Loucy (cell line): Measurements from ENCODE around the gene TAGLN2.

Experiments used
- H2AFZ ChIP-seq: fragments of 200-600 bp; sonication (generic); 2 replicates; pipeline ENCODE4 v1.6.0; 2016; ENCODE audit warnings: antibody characterized with exemption, mild to moderate bottlenecking, low read length, moderate library complexity
- H3F3A ChIP-seq: fragments of 200-600 bp; 2 replicates; pipeline ENCODE4 v1.6.0; 2016; ENCODE audit warnings: antibody characterized with exemption, low read depth, mild to moderate bottlenecking
- H3K27me3 ChIP-seq: fragments of 200-600 bp; sonication (generic); 2 replicates; pipeline ENCODE4 v1.6.1; 2014; ENCODE audit warnings: low read length, mild to moderate bottlenecking; ENCODE audit not compliant: insufficient read depth, poor library complexity, severe bottlenecking
- H3K36me3 ChIP-seq: fragments of 200-600 bp; sonication (generic); 2 replicates; pipeline ENCODE4 v1.6.1; 2016; ENCODE audit warnings: low read length; ENCODE audit not compliant: insufficient read depth
- H3K4me1 ChIP-seq: fragments of 200-600 bp; sonication (generic); 2 replicates; pipeline ENCODE4 v1.5.1; 2014; ENCODE audit warnings: low read length, mild to moderate bottlenecking; ENCODE audit not compliant: insufficient read depth, poor library complexity, severe bottlenecking
- H3K4me2 ChIP-seq: fragments of 200-600 bp; sonication (generic); 2 replicates; pipeline ENCODE4 v1.6.0; 2014; ENCODE audit warnings: antibody characterized with exemption, low read length, low read depth, mild to moderate bottlenecking; ENCODE audit not compliant: poor library complexity, severe bottlenecking
- H3K4me3 ChIP-seq: fragments of 200-600 bp; sonication (generic); 2 replicates; pipeline ENCODE4 v1.5.1; 2014; ENCODE audit warnings: low read length, mild to moderate bottlenecking, mixed read lengths; ENCODE audit not compliant: poor library complexity, severe bottlenecking
- H3K79me2 ChIP-seq: fragments of 200-600 bp; sonication (generic); 2 replicates; pipeline ENCODE4 v1.6.1; 2014; ENCODE audit warnings: low read length; ENCODE audit not compliant: insufficient read depth
- H3K9ac ChIP-seq: fragments of 200-600 bp; sonication (generic); 2 replicates; pipeline ENCODE4 v1.6.0; 2014; ENCODE audit warnings: mild to moderate bottlenecking, low read depth, low read length, moderate library complexity; ENCODE audit not compliant: poor library complexity, severe bottlenecking
- H3K9me2 ChIP-seq: fragments of 200-600 bp; sonication (generic); replicated peaks from 2 replicates; pipeline ENCODE4 v1.6.1; 2016; ENCODE audit warnings: low read depth, low read length, mixed read lengths
- H3K9me3 ChIP-seq: fragments of 200-600 bp; sonication (generic); 2 replicates; pipeline ENCODE4 v1.6.1; 2014; ENCODE audit warnings: mild to moderate bottlenecking, antibody characterized with exemption, low read length, low read depth; ENCODE audit not compliant: insufficient read depth
- H4K20me1 ChIP-seq: fragments of 200-600 bp; sonication (generic); 2 replicates; pipeline ENCODE4 v1.6.0; 2014; ENCODE audit warnings: antibody characterized with exemption, low read length, mild to moderate bottlenecking; ENCODE audit not compliant: insufficient read depth, poor library complexity, severe bottlenecking
- EZH2phosphoT487 ChIP-seq: fragments of 200-600 bp; IDR thresholded peaks from 2 replicates; pipeline ENCODE4 v1.6.1; 2018; ENCODE audit warnings: antibody characterized with exemption, mild to moderate bottlenecking, moderate library complexity, borderline replicate concordance
- TF ChIP-seq, protein P1 (sequence below): fragments of 200-600 bp; sonication (generic); conservative IDR thresholded peaks from 2 replicates; pipeline ENCODE4 v1.5.1; 2014; ENCODE audit warnings: mild to moderate bottlenecking, antibody characterized with exemption, low read length

Gene TAGLN2

DNA sequence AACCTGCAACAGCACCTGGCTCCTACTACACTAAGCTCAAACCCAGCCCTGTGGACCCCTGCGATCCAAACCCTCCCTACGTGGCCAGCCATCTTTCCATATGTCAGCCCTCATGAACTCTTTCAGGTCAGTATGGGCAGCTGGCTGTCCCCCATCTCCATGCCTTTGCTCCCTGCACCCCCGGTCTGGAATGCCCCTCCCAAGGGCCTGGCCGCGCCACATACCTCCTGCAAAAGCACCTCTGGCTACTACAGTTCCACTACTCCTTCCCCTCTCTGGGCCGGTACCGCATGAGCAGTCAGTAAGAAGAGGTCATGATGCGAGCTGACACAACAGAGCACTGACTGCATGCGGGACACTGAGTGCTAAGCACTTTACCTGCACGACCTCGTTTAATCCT, 10.0 kb upstream of the TAGLN2 start:
- Histone ChIP-seq H3K4me1 (no peaks in the 10 kb centered on the region), H3K27me3 (no peaks in the 10 kb centered on the region), H3F3A (no peaks in the 10 kb centered on the region), H3K9me2 (no peaks in the 10 kb centered on the region), H3K9me3 (no peaks in the 10 kb centered on the region), H3K36me3 (no peaks in the 10 kb centered on the region), H2AFZ (no peak overlapping the region), H3K4me2 (no peak overlapping the region), H3K4me3 (no peak overlapping the region), H3K79me2 (no peaks in the 10 kb centered on the region), H4K20me1 (no peaks in the 10 kb centered on the region), H3K9ac (no peak overlapping the region)
- TF ChIP-seq, protein P1, sequence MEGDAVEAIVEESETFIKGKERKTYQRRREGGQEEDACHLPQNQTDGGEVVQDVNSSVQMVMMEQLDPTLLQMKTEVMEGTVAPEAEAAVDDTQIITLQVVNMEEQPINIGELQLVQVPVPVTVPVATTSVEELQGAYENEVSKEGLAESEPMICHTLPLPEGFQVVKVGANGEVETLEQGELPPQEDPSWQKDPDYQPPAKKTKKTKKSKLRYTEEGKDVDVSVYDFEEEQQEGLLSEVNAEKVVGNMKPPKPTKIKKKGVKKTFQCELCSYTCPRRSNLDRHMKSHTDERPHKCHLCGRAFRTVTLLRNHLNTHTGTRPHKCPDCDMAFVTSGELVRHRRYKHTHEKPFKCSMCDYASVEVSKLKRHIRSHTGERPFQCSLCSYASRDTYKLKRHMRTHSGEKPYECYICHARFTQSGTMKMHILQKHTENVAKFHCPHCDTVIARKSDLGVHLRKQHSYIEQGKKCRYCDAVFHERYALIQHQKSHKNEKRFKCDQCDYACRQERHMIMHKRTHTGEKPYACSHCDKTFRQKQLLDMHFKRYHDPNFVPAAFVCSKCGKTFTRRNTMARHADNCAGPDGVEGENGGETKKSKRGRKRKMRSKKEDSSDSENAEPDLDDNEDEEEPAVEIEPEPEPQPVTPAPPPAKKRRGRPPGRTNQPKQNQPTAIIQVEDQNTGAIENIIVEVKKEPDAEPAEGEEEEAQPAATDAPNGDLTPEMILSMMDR: no peak
- TF ChIP-seq EZH2phosphoT487: no peak

DNA sequence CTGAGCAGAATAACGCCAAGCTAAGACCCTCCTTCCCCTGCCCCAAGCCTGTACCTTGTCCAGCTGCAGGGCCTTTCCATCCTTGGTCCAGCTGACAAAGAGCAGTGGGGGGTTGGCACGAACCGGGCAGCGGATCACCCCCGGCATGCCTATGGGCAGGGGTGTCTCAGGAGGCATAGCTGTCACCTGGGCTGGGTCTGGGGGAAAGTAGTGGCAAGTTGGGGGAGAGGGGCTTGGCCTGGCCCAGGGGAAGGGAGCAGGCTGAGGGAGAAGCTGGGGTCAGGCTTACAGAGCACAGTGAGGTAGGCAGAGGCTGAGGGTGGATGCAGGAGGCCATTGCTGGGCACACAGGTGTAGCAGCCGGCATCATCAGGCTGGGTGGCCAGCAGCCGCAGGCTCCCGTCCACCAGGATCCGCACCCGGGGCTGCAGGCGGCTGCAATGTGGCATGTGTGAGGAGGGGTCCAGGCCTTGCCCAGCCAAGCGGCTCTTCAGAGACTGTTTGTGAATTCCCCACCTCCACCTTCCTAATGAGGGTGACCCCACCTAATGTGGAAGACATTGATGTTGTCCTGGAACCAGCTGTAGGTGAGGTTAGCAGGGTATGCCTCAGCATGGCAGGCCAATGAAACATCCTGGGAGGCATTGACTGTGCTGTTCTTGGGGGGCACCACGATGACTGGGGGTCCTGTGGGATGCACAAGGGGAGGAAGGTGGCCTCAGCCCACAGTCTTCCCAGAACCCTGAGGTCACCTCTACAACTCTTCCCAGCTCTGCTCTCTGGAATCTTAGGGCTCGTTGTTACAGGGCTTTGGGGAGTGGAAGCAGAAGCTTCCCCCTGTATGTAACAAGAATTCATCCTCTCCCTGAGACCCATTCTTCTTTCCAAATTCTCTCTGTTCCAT, 9.1 kb upstream of the TAGLN2 start:
- Histone ChIP-seq H3K4me2 (no peak overlapping the region), H3K9ac (no peak overlapping the region), H3F3A (no peaks in the 10 kb centered on the region), H3K27me3 (no peaks in the 10 kb centered on the region), H3K36me3 (no peaks in the 10 kb centered on the region), H3K79me2 (no peaks in the 10 kb centered on the region), H3K9me2 (no peaks in the 10 kb centered on the region), H4K20me1 (no peaks in the 10 kb centered on the region), H2AFZ (no peak overlapping the region), H3K4me1 (no peaks in the 10 kb centered on the region), H3K9me3 (no peaks in the 10 kb centered on the region), H3K4me3 (no peak overlapping the region)
- no peak for TF ChIP-seq EZH2phosphoT487
- TF ChIP-seq, protein P1: no peak

DNA sequence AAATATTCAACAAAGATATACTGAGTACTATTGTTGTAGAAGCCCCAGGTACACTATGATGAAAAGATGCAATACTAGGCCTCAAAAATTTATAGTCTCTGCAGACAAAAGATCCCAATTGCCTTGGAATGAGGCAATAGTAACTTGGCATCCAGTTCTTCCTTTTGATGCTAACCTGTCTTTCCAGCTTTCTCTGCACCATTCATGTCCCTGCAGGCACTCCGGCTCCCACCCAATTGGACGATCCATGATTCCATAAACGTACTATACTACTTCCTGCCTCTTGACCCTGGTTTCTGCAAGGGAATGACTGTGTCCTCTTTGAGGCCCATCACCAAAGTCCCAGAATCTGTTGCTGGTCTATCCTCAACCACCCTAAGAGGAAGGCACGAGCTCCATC, 8.0 kb upstream of the TAGLN2 start:
- Histone ChIP-seq H3K79me2 (no peaks in the 10 kb centered on the region), H3K4me2 (no peak overlapping the region), H3K9ac (no peak overlapping the region), H3F3A (no peaks in the 10 kb centered on the region), H3K4me1 (no peaks in the 10 kb centered on the region), H3K36me3 (no peaks in the 10 kb centered on the region), H3K9me3 (no peaks in the 10 kb centered on the region), H3K27me3 (no peaks in the 10 kb centered on the region), H4K20me1 (no peaks in the 10 kb centered on the region), H3K9me2 (no peaks in the 10 kb centered on the region), H2AFZ (no peak overlapping the region), H3K4me3 (no peak overlapping the region)
- TF ChIP-seq, protein P1: no peak
- TF ChIP-seq EZH2phosphoT487: no peak
